Fibroblast of skin of right biceps (primary cell): Measurements from ENCODE around the gene CAV3.
A peak's percentile ranks its signal among the peaks of the same experiment; 100 is the strongest.

Experiments used
- DNase-seq: peaks from one replicate; pipeline ENCODE4 v3.0.0-alpha.2; 2013

The CAV3 gene

GRCh38 chr3:8736436-8736835, 2.8 kb downstream of the CAV3 start:
- no peak for DNase-seq

GRCh38 chr3:8737301-8737700, 3.7 kb downstream of the CAV3 start:
- no peak for DNase-seq

GRCh38 chr3:8737823-8738222, 4.2 kb downstream of the CAV3 start:
- no peak for DNase-seq

GRCh38 chr3:8738639-8739038, 5.0 kb downstream of the CAV3 start:
- DNase-seq: no peak

GRCh38 chr3:8739757-8740504, 6.3 kb downstream of the CAV3 start:
- DNase-seq: peak; percentile 84

GRCh38 chr3:8741581-8742261, 8.1 kb downstream of the CAV3 start:
- DNase-seq: peak; percentile 93

GRCh38 chr3:8743021-8743601, 9.5 kb downstream of the CAV3 start:
- DNase-seq: peak; percentile 89

- DNase-seq: no peak
Measured at GRCh38 chr3:8743911-8744310, 10.3 kb downstream of the CAV3 start.

GRCh38 chr3:8745619-8746370, 12.2 kb downstream of the CAV3 start:
- no peak for DNase-seq

GRCh38 chr3:8746780-8747345, 13.3 kb downstream of the CAV3 start:
- DNase-seq: peak; percentile 50

- no peak for DNase-seq
Measured at GRCh38 chr3:8749316-8749715, 15.7 kb downstream of the CAV3 start.

- no peak for DNase-seq
Measured at GRCh38 chr3:8752832-8753231, 19.2 kb downstream of the CAV3 start.

- DNase-seq: no peak
Measured at GRCh38 chr3:8755097-8755496, 21.5 kb downstream of the CAV3 start.

- no peak for DNase-seq
Measured at GRCh38 chr3:8755564-8756237, 22.1 kb downstream of the CAV3 start.

GRCh38 chr3:8756671-8757070, 23.1 kb downstream of the CAV3 start:
- DNase-seq: no peak

- peak; percentile 86 for DNase-seq
Measured at GRCh38 chr3:8757551-8758518, 24.2 kb downstream of the CAV3 start.

- peak; percentile 55 for DNase-seq
Measured at GRCh38 chr3:8759038-8759707, 25.6 kb downstream of the CAV3 start.

- no peak for DNase-seq
Measured at GRCh38 chr3:8760091-8760490, 26.5 kb downstream of the CAV3 start.

- no peak for DNase-seq
Measured at GRCh38 chr3:8760506-8760905, 26.9 kb downstream of the CAV3 start.

GRCh38 chr3:8761866-8762265, 28.3 kb downstream of the CAV3 start:
- no peak for DNase-seq
